Fibroblast of skin of right quadriceps (primary cell): ENCODE results near the gene PMPCA.
"Not testable (repeated sequence)": the region's sequence is repeated elsewhere in the genome, so short reads cannot be mapped to it uniquely, and the experiment has no call there.

Experiments used
- DNase-seq: peaks from one replicate; pipeline ENCODE4 v3.0.0-alpha.2; 2013

PMPCA gene

GRCh38 chr9:136395345-136396218 lies 14.9 kb upstream of the PMPCA start:
- DNase-seq = no peak

- DNase-seq = no peak
Measured at GRCh38 chr9:136396219-136396515, 14.3 kb upstream of the PMPCA start.

- no peak for DNase-seq
Measured at GRCh38 chr9:136397643-136398042, 12.8 kb upstream of the PMPCA start.

- DNase-seq = no peak
Measured at GRCh38 chr9:136398286-136398685, 12.2 kb upstream of the PMPCA start.

GRCh38 chr9:136399176-136400037 lies 11.1 kb upstream of the PMPCA start:
- no peak for DNase-seq

GRCh38 chr9:136400038-136400834 lies 10.2 kb upstream of the PMPCA start, which contains the start of gene SNAPC4:
TSS of gene SNAPC4 (minus strand) at chr9:136400170. CDS start at chr9:136398428, 1,742 bp downstream.
- DNase-seq = peak; percentile 82

- no peak for DNase-seq
Measured at GRCh38 chr9:136401173-136401922, 9.1 kb upstream of the PMPCA start.

- DNase-seq = no peak
Measured at GRCh38 chr9:136402067-136402466, 8.4 kb upstream of the PMPCA start.

- DNase-seq = no peak
Measured at GRCh38 chr9:136403538-136403914, 6.9 kb upstream of the PMPCA start.

- no peak for DNase-seq
Measured at GRCh38 chr9:136403915-136404800, 6.3 kb upstream of the PMPCA start.

GRCh38 chr9:136404801-136405136 lies 5.7 kb upstream of the PMPCA start:
- no peak for DNase-seq

- no peak for DNase-seq
Measured at GRCh38 chr9:136405481-136405880, 5.0 kb upstream of the PMPCA start.

GRCh38 chr9:136405904-136406303 lies 4.6 kb upstream of the PMPCA start:
- DNase-seq = not testable (repeated sequence)

GRCh38 chr9:136407061-136407460 lies 3.4 kb upstream of the PMPCA start:
- not testable (repeated sequence) for DNase-seq

GRCh38 chr9:136407911-136408310 lies 2.5 kb upstream of the PMPCA start:
- no peak for DNase-seq

- DNase-seq = peak; percentile 35
Measured at GRCh38 chr9:136409557-136410455, 652 bp upstream of the PMPCA start.

- no peak for DNase-seq
Measured at GRCh38 chr9:136411378-136411777, 920 bp downstream of the PMPCA start.

GRCh38 chr9:136412962-136413361 lies 2.5 kb downstream of the PMPCA start:
- no peak for DNase-seq

GRCh38 chr9:136416427-136416826 lies 6.0 kb downstream of the PMPCA start:
- no peak for DNase-seq

- no peak for DNase-seq
Measured at GRCh38 chr9:136416914-136417313, 6.5 kb downstream of the PMPCA start.
